ENCODE results near the gene ACOT13.

DNA sequence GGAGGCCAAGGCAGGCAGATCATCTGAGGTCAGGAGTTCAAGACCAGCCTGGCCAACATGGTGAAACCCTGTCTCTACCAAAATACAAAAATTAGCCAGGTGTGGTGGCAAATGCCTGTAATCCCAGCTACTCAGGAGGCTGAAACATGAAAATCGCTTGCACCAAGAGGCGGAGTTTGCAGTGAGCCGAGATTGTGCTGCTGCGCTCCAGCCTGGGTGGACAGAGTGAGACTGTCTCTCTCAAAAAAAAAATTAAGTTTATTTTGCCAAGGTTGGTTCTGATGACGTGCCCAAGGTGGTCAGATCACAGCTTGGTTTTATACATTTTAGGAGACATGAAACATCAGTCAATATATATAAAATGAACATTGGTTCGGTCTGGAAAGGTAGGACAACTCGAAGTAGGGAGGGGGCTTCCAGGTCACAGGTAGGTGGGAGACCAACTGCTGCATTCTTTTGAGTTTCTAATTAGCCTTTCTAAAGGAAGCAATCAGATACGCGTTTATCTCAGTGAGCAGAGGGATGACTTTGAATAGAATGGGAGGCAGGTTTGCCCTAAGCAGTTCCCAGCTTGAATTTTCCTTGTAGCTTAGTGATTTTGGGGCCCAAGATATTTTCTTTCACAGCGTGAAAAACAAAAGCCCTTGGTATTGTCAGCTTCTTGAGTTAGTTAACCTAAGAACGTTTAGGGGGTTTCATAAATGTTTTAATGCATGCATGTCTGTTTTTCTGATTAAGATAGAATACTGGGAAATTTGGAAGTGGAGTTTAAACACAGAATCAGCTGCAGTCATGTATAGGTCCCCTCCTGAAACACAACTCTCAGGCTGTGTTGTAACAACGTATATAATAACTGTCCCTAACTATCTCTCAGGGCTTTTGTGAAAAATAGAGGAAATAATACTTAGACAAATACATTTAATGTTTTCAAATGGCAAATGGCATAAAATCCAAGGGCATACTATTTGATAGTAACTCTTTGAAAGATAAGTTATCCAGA lies 16.7 kb downstream of the ACOT13 start:
- TF ChIP-seq, protein P1, sequence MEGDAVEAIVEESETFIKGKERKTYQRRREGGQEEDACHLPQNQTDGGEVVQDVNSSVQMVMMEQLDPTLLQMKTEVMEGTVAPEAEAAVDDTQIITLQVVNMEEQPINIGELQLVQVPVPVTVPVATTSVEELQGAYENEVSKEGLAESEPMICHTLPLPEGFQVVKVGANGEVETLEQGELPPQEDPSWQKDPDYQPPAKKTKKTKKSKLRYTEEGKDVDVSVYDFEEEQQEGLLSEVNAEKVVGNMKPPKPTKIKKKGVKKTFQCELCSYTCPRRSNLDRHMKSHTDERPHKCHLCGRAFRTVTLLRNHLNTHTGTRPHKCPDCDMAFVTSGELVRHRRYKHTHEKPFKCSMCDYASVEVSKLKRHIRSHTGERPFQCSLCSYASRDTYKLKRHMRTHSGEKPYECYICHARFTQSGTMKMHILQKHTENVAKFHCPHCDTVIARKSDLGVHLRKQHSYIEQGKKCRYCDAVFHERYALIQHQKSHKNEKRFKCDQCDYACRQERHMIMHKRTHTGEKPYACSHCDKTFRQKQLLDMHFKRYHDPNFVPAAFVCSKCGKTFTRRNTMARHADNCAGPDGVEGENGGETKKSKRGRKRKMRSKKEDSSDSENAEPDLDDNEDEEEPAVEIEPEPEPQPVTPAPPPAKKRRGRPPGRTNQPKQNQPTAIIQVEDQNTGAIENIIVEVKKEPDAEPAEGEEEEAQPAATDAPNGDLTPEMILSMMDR (IDR thresholded peaks at IDR 0.05), result no peak
- TF ChIP-seq POLR2A (IDR thresholded peaks at IDR 0.05) (no peak), POLR2AphosphoS5 (IDR thresholded peaks at IDR 0.05) (no peak)
